ENCODE data around the gene SNAI3. TPM values are rescaled to one million over a fixed set of nuclear protein-coding genes. Genes with fewer than 3 reads are reported as not detected.
A peak's percentile ranks its signal among the peaks of the same experiment; 100 is the strongest.

Gene SNAI3
- total and polyA plus RNA-seq, 7 experiments from 2014 or later: 2.7 to 13.5 (median 6.5) TPM

- peaks cover 0 to 6% of the 10 kb centered on the region in 2 donors for H3K27me3 ChIP-seq (ENCODE audit: control insufficient read depth in 2 of 2, insufficient read depth in 2 of 2, low read length in 2 of 2)
- H3K27ac ChIP-seq (ENCODE audit: low read depth, low read length): no peak overlapping the region
- Mint-ChIP-seq H3K27ac (peak overlapping the region in 2 of 9 donors; percentile 80 to 82), H3K27me3 (peaks cover 0 to 38% (median 13%) of the 10 kb centered on the region in 5 donors), H3K9me3 (no peaks in the 10 kb centered on the region), H3K4me3 (peak overlapping the region in 8 of 10 donors; percentile 21 to 80 (median 56)), H3K36me3 (peaks cover 0 to 7% (median 0%) of the 10 kb centered on the region in 5 donors), H3K4me1 (peaks cover 24 to 44% (median 33%) of the 10 kb centered on the region in 7 donors)
- H3K36me3 ChIP-seq (ENCODE audit: control insufficient read depth in 2 of 3, insufficient read depth in 3 of 3, low read length in 3 of 3): peaks cover 0 to 16% (median 0%) of the 10 kb centered on the region in 3 experiments
- no peak for DNase-seq
- intact Hi-C loops (cut with micrococcal nuclease): loop anchor here (2.0 to 5.0 kb wide), 5 partner anchors 15 to 67 kb away; partner anchors contain the start of genes CYBA (in 1 of the 2) and ZC3H18 (in 1 of the 2)
- H3K9me3 ChIP-seq (ENCODE audit: control insufficient read depth in 2 of 3, low read length in 3 of 3): no peaks in the 10 kb centered on the region
- ChIA-PET POLR2A (no interaction called here), CTCF (no interaction called here)
- no peak overlapping the region for H3K4me3 ChIP-seq (ENCODE audit: low read length)
- ATAC-seq: no peak
- H3K4me1 ChIP-seq (ENCODE audit: control insufficient read depth in 2 of 2, insufficient read depth in 2 of 2, low read length in 2 of 2): peaks cover 21 to 38% of the 10 kb centered on the region in 2 donors
Measured at GRCh38 chr16:88635671-88636319, 50.5 kb downstream of the SNAI3 start.

- peaks cover 0 to 7% (median 0%) of the 10 kb centered on the region in 5 donors for H3K36me3 Mint-ChIP-seq
- Histone ChIP-seq H3K27me3 (ENCODE audit: control insufficient read depth in 2 of 2, insufficient read depth in 2 of 2, low read length in 2 of 2) (peaks cover 0 to 6% of the 10 kb centered on the region in 2 donors), H3K27ac (ENCODE audit: low read depth, low read length) (no peak overlapping the region), H3K4me1 (ENCODE audit: control insufficient read depth in 2 of 2, insufficient read depth in 2 of 2, low read length in 2 of 2) (peaks cover 21 to 35% of the 10 kb centered on the region in 2 donors), H3K9me3 (ENCODE audit: control insufficient read depth in 2 of 3, low read length in 3 of 3) (no peaks in the 10 kb centered on the region), H3K4me3 (ENCODE audit: low read length) (peak overlapping the region; percentile 52), H3K36me3 (ENCODE audit: control insufficient read depth in 2 of 3, insufficient read depth in 3 of 3, low read length in 3 of 3) (peaks cover 0 to 22% (median 0%) of the 10 kb centered on the region in 3 experiments)
- DNase-seq: no peak
- CTCF ChIA-PET: no interaction called here
- H3K9me3 Mint-ChIP-seq: no peaks in the 10 kb centered on the region
- peaks cover 0 to 33% (median 11%) of the 10 kb centered on the region in 5 donors for H3K27me3 Mint-ChIP-seq
- intact Hi-C loops (cut with micrococcal nuclease): loop anchor here (1.0 to 5.0 kb wide), 6 partner anchors 15 to 67 kb away; partner anchors contain the start of genes CYBA (in 1 of the 2) and ZC3H18 (in 1 of the 2)
- POLR2A ChIA-PET: no interaction called here
- H3K4me1 Mint-ChIP-seq: peaks cover 23 to 39% (median 29%) of the 10 kb centered on the region in 7 donors
- no peak for ATAC-seq
- peak overlapping the region in 3 of 9 donors; percentile 10 to 71 (median 45) for H3K27ac Mint-ChIP-seq
- H3K4me3 Mint-ChIP-seq: peak overlapping the region; percentile 42 to 80 (median 73)
Measured at GRCh38 chr16:88634994-88635670, 51.2 kb downstream of the SNAI3 start.

GRCh38 chr16:88634141-88634993, 51.9 kb downstream of the SNAI3 start:
- peak; percentile 39 for ATAC-seq
- peaks cover 20 to 36% (median 26%) of the 10 kb centered on the region in 7 donors for H3K4me1 Mint-ChIP-seq
- POLR2A ChIA-PET: interaction anchor here (1.3 kb wide), 1 partner anchor 14 kb away, joined by 4 read pairs; no protein-coding TSS in a partner anchor
- intact Hi-C loops (cut with micrococcal nuclease): loop anchor here (1.0 to 2.0 kb wide), 4 partner anchors 16 to 66 kb away; partner anchors contain the start of gene CYBA (in 1 of the 2)
- H3K27me3 ChIP-seq (ENCODE audit: control insufficient read depth in 2 of 2, insufficient read depth in 2 of 2, low read length in 2 of 2): peaks cover 0 to 6% of the 10 kb centered on the region in 2 donors
- peaks cover 17 to 28% of the 10 kb centered on the region in 2 donors for H3K4me1 ChIP-seq (ENCODE audit: control insufficient read depth in 2 of 2, insufficient read depth in 2 of 2, low read length in 2 of 2)
- H3K27ac ChIP-seq (ENCODE audit: low read depth, low read length): peak overlapping the region; percentile 58
- peaks cover 0 to 7% (median 0%) of the 10 kb centered on the region in 5 donors for H3K36me3 Mint-ChIP-seq
- H3K9me3 ChIP-seq (ENCODE audit: control insufficient read depth in 2 of 3, low read length in 3 of 3): no peaks in the 10 kb centered on the region
- peak overlapping the region; percentile 52 for H3K4me3 ChIP-seq (ENCODE audit: low read length)
- DNase-seq: peak in 3 of 9 donors; percentile 32 to 74 (median 34)
- peak overlapping the region in 2 of 9 donors; percentile 10 to 46 for H3K27ac Mint-ChIP-seq
- CTCF ChIA-PET: no interaction called here
- peaks cover 0 to 27% (median 8%) of the 10 kb centered on the region in 5 donors for H3K27me3 Mint-ChIP-seq
- no peaks in the 10 kb centered on the region for H3K9me3 Mint-ChIP-seq
- peaks cover 0 to 30% (median 0%) of the 10 kb centered on the region in 3 experiments for H3K36me3 ChIP-seq (ENCODE audit: control insufficient read depth in 2 of 3, insufficient read depth in 3 of 3, low read length in 3 of 3)
- peak overlapping the region in 9 of 10 donors; percentile 41 to 80 (median 64) for H3K4me3 Mint-ChIP-seq

GRCh38 chr16:88633684-88634140, 52.6 kb downstream of the SNAI3 start:
- Mint-ChIP-seq H3K9me3 (no peaks in the 10 kb centered on the region), H3K27me3 (peaks cover 0 to 24% (median 8%) of the 10 kb centered on the region in 5 donors), H3K4me3 (peak overlapping the region; percentile 36 to 80 (median 63)), H3K36me3 (peaks cover 0 to 7% (median 0%) of the 10 kb centered on the region in 5 donors), H3K27ac (peak overlapping the region in 2 of 9 donors; percentile 5 to 19), H3K4me1 (peaks cover 17 to 36% (median 24%) of the 10 kb centered on the region in 7 donors)
- CTCF ChIA-PET: no interaction called here
- Histone ChIP-seq H3K9me3 (ENCODE audit: control insufficient read depth in 2 of 3, low read length in 3 of 3) (no peaks in the 10 kb centered on the region), H3K4me3 (ENCODE audit: low read length) (peak overlapping the region; percentile 52), H3K4me1 (ENCODE audit: control insufficient read depth in 2 of 2, insufficient read depth in 2 of 2, low read length in 2 of 2) (peaks cover 12 to 24% of the 10 kb centered on the region in 2 donors), H3K27me3 (ENCODE audit: control insufficient read depth in 2 of 2, insufficient read depth in 2 of 2, low read length in 2 of 2) (peaks cover 0 to under 1% of the 10 kb centered on the region in 2 donors), H3K36me3 (ENCODE audit: control insufficient read depth in 2 of 3, insufficient read depth in 3 of 3, low read length in 3 of 3) (peaks cover 0 to 32% (median 0%) of the 10 kb centered on the region in 3 experiments), H3K27ac (ENCODE audit: low read depth, low read length) (peak overlapping the region; percentile 58)
- ATAC-seq: peak; percentile 46
- POLR2A ChIA-PET: interaction anchor here (1.3 kb wide), 1 partner anchor 14 kb away, joined by 4 read pairs; no protein-coding TSS in a partner anchor
- DNase-seq: peak in 2 of 9 donors; percentile 26 to 61
- intact Hi-C loops (cut with micrococcal nuclease): loop anchor here (1.0 to 2.0 kb wide), 4 partner anchors 17 to 67 kb away; partner anchors contain the start of gene CYBA (in 1 of the 2)

- H3K4me1 Mint-ChIP-seq: peaks cover 6 to 24% (median 16%) of the 10 kb centered on the region in 7 donors
- peaks cover 0 to 10% (median 0%) of the 10 kb centered on the region in 5 donors for H3K36me3 Mint-ChIP-seq
- Histone ChIP-seq H3K27ac (ENCODE audit: low read depth, low read length) (no peak overlapping the region), H3K4me1 (ENCODE audit: control insufficient read depth in 2 of 2, insufficient read depth in 2 of 2, low read length in 2 of 2) (peaks cover under 1 to 16% of the 10 kb centered on the region in 2 donors), H3K9me3 (ENCODE audit: control insufficient read depth in 2 of 3, low read length in 3 of 3) (no peaks in the 10 kb centered on the region), H3K27me3 (ENCODE audit: control insufficient read depth in 2 of 2, insufficient read depth in 2 of 2, low read length in 2 of 2) (no peaks in the 10 kb centered on the region), H3K4me3 (ENCODE audit: low read length) (no peak overlapping the region), H3K36me3 (ENCODE audit: control insufficient read depth in 2 of 3, insufficient read depth in 3 of 3, low read length in 3 of 3) (peaks cover 0 to 44% (median 5%) of the 10 kb centered on the region in 3 experiments)
- H3K27ac Mint-ChIP-seq: peak overlapping the region in 2 of 9 donors; percentile 19 to 51
- H3K4me3 Mint-ChIP-seq: peak overlapping the region in 1 of 10 donors; percentile 30
- ATAC-seq (no peak), DNase-seq (no peak)
- H3K27me3 Mint-ChIP-seq: peaks cover 0 to 12% (median 5%) of the 10 kb centered on the region in 5 donors
- ChIA-PET POLR2A (interaction anchor here (0.6 kb wide), 2 partner anchors 16 to 178 kb away, joined by 3 read pairs; no protein-coding TSS in a partner anchor), CTCF (no interaction called here)
- H3K9me3 Mint-ChIP-seq: no peaks in the 10 kb centered on the region
- intact Hi-C loops (cut with micrococcal nuclease): no loop called here
Measured at GRCh38 chr16:88632587-88632930, 53.7 kb downstream of the SNAI3 start.
